Vagina (tissue), 2 donors: Measurements from ENCODE around the gene MAP2K2. TPM values are rescaled to one million over a fixed set of nuclear protein-coding genes. Genes with fewer than 3 reads are reported as not detected.

Experiments
- DNase-seq, 2 donors: peaks; one replicate each; pipeline ENCODE4 v3.0.0-alpha.2; 2017; ENCODE audit errors: extremely low spot score in 2 of 2
- H3K27ac ChIP-seq: fragments of 200-600 bp; sonication (generic); one replicate; pipeline ENCODE4 v1.5.1; 2019
- H3K27me3 ChIP-seq: fragments of 200-600 bp; sonication (generic); one replicate; pipeline ENCODE4 v1.5.1; 2019
- H3K36me3 ChIP-seq, 2 donors: fragments of 200-600 bp; sonication (generic); one replicate each; pipeline ENCODE4 v1.5.1; 2017 to 2019
- H3K4me1 ChIP-seq: fragments of 200-600 bp; sonication (generic); one replicate; pipeline ENCODE4 v1.5.1; 2019
- H3K4me3 ChIP-seq, 2 donors: fragments of 200-600 bp; sonication (generic); 1 replicate in 1 of 2; 2 replicates in 1 of 2; pipeline ENCODE4 v1.5.1; 2016 to 2019
- H3K9me3 ChIP-seq: fragments of 200-600 bp; sonication (generic); one replicate; pipeline ENCODE4 v1.5.1; 2019
- POLR2A ChIP-seq, 2 donors: fragments of 450-650 bp; IDR thresholded peaks; one replicate each; pipeline ENCODE4 v1.6.1; 2017; ENCODE audit warnings: antibody characterized with exemption in 2 of 2, mild to moderate bottlenecking in 2 of 2, moderate library complexity in 2 of 2
- POLR2AphosphoS5 ChIP-seq, 2 donors: sonication (generic); formaldehyde crosslinking; IDR thresholded peaks; one replicate each; pipeline ENCODE4 v1.9.0; 2017; ENCODE audit warnings: antibody characterized with exemption in 2 of 2, mild to moderate bottlenecking in 2 of 2, low read depth in 1 of 2; ENCODE audit not compliant: insufficient read depth in 1 of 2
- intact Hi-C: fragments of 100-400 bp; cut with DNase I; formaldehyde crosslinking; loops from one replicate; pipeline ENCODE4 v1.15.1; 2023
- total RNA-seq: library from RNA; depleted of rRNA; stranded (reverse); fragments of >200 nt; gene quantifications from one replicate; pipeline ENCODE4 v1.2.3, GENCODE V29; 2016
- TF ChIP-seq, protein P1 (sequence below), 3 experiments: fragments of 450-650 bp in 2 of 3; fragments of 200-600 bp in 1 of 3; sonication (generic) in 1 of 3; IDR thresholded peaks; one replicate each; pipeline ENCODE4 v1.5.1; 2017 to 2019; ENCODE audit warnings: antibody characterized with exemption in 3 of 3, mild to moderate bottlenecking in 2 of 3, moderate library complexity in 2 of 3

MAP2K2 gene
- total RNA-seq, 1 donor from 2014 or later = 104 TPM

DNA sequence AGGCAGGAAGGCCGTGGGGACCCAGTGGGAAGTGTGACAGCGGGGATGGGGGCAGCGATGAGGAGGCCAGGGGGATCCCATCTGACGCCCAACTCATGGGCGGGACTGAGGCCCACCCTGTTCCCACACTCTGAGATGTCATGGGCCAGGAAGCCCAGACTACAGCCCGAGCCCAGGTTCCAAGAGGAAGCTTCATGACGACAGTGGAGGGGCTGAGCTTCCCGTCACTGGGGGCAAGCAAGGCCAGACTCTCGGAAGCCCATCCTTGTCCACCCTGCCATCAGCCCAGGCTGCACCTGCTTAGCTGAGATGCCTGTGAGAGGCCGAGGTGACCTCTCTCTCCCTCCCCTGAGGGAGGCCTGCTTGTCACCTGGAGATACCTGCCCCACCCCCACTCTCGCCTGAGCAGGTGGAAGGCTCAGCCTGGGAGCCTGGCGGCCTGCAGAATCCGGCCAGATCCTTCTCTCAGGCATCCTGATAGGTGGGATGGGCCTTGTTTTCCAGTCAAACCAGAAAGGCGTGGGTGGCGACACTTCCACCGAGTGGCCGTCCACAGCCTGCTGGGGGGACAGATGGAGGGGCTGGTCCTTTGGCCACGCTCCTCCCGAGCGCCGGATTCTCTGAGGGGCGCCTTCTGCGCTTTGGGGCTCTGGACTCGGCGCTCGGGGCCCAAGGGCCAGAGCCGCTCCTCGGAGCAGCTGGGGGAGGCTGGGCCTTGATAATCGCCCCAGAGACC, 62.1 kb downstream of the MAP2K2 start:
- no peak for TF ChIP-seq POLR2A (IDR thresholded peaks at IDR 0.05)
- TF ChIP-seq, protein P1, sequence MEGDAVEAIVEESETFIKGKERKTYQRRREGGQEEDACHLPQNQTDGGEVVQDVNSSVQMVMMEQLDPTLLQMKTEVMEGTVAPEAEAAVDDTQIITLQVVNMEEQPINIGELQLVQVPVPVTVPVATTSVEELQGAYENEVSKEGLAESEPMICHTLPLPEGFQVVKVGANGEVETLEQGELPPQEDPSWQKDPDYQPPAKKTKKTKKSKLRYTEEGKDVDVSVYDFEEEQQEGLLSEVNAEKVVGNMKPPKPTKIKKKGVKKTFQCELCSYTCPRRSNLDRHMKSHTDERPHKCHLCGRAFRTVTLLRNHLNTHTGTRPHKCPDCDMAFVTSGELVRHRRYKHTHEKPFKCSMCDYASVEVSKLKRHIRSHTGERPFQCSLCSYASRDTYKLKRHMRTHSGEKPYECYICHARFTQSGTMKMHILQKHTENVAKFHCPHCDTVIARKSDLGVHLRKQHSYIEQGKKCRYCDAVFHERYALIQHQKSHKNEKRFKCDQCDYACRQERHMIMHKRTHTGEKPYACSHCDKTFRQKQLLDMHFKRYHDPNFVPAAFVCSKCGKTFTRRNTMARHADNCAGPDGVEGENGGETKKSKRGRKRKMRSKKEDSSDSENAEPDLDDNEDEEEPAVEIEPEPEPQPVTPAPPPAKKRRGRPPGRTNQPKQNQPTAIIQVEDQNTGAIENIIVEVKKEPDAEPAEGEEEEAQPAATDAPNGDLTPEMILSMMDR (IDR thresholded peaks at IDR 0.05) = no peak
- TF ChIP-seq POLR2AphosphoS5 (IDR thresholded peaks at IDR 0.05; ENCODE audit: insufficient read depth in 1 of 2, low read depth in 1 of 2) = no peak
- peak overlapping the region; percentile 100 for H3K27ac ChIP-seq
- no peaks in the 10 kb centered on the region for H3K36me3 ChIP-seq
- peak overlapping the region; percentile 44 to 70 for H3K4me3 ChIP-seq
- peaks cover 69% of the 10 kb centered on the region for H3K4me1 ChIP-seq
- peak in 1 of 2 donors; percentile 91 for DNase-seq
- H3K27me3 ChIP-seq = no peaks in the 10 kb centered on the region
- intact Hi-C loops = loop anchor here (5.0 kb wide), 1 partner anchor 55 kb away; the partner anchor contains the start of gene PIAS4
- H3K9me3 ChIP-seq = no peaks in the 10 kb centered on the region

DNA sequence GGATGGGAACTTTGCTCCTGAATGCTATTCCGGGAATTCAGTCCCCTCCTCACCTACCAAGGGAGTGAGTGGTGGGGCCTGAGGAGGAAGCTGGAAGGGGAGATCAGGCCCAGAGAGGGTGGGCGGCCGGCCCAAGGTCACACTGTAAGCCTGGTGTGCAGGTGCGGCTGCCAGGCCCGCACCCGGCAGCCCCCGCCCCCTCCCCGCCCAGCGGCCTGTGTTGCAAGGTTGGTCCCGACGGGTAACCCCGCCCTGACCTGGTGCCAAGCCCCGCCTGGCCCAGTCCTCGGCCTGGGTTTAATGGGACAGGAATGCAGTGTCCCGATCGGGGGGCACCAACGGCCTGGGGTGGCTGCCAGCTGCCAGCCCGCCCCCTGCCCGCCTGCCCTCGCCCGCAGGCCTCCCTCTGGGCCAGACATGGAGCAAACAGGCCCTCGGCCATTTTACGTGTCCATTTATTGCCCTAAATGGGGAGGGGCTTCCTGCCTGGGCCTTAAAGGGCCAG, 62.7 kb downstream of the MAP2K2 start:
- TF ChIP-seq, protein P1 (IDR thresholded peaks at IDR 0.05) = no peak
- TF ChIP-seq POLR2A (IDR thresholded peaks at IDR 0.05) (peak in 1 of 2 donors; percentile 5), POLR2AphosphoS5 (IDR thresholded peaks at IDR 0.05; ENCODE audit: insufficient read depth in 1 of 2, low read depth in 1 of 2) (peak; percentile 62 to 86)
- H3K4me3 ChIP-seq = peak overlapping the region; percentile 44 to 70
- peaks cover 69% of the 10 kb centered on the region for H3K4me1 ChIP-seq

DNA sequence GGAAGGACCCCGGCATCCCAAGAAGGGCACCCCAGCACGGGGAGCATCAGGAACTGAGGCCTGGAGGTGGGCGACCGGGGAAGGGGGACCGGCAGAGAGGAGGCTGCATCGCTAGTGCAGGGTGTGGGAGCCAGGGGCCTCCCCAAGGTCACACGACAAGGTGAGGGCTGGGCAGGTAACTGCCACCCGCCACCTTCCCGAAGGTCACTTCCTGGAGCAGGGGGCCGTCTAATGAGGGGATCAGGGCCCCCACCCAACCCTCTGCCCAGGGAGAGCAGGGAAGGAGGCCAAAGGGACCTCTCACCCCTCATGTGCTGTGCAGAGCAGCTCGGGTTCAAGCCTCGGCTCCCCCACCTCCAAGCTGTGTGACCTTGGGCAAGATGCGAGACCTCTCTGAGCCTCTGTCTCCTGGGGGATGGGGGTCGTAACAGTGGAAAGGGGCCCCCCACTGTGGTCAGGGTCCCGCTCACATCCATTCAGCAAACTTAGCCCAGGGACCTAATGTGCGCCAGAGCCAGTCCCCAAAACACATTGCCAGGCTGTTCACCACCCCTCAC, 63.2 kb downstream of the MAP2K2 start:
- no peaks in the 10 kb centered on the region for H3K9me3 ChIP-seq
- intact Hi-C loops = loop anchor here (5.0 kb wide), 1 partner anchor 53 kb away; the partner anchor contains the start of gene PIAS4
- peak overlapping the region; percentile 100 for H3K27ac ChIP-seq
- no peak for TF ChIP-seq POLR2AphosphoS5 (IDR thresholded peaks at IDR 0.05; ENCODE audit: insufficient read depth in 1 of 2, low read depth in 1 of 2)
- no peak for TF ChIP-seq POLR2A (IDR thresholded peaks at IDR 0.05)
- TF ChIP-seq, protein P1 (IDR thresholded peaks at IDR 0.05) = no peak
- DNase-seq = no peak
- no peaks in the 10 kb centered on the region for H3K27me3 ChIP-seq
- H3K36me3 ChIP-seq = no peaks in the 10 kb centered on the region
- H3K4me1 ChIP-seq = peaks cover 69% of the 10 kb centered on the region
- peak overlapping the region; percentile 44 to 70 for H3K4me3 ChIP-seq

More for the DNA sequence above, 62.7 kb downstream of the MAP2K2 start:
- H3K27ac ChIP-seq = peak overlapping the region; percentile 100
- peak in 1 of 2 donors; percentile 90 for DNase-seq
- intact Hi-C loops = loop anchor here (5.0 kb wide), 1 partner anchor 54 kb away; the partner anchor contains the start of gene PIAS4
- no peaks in the 10 kb centered on the region for H3K9me3 ChIP-seq
- H3K27me3 ChIP-seq = no peaks in the 10 kb centered on the region
- no peaks in the 10 kb centered on the region for H3K36me3 ChIP-seq

DNA sequence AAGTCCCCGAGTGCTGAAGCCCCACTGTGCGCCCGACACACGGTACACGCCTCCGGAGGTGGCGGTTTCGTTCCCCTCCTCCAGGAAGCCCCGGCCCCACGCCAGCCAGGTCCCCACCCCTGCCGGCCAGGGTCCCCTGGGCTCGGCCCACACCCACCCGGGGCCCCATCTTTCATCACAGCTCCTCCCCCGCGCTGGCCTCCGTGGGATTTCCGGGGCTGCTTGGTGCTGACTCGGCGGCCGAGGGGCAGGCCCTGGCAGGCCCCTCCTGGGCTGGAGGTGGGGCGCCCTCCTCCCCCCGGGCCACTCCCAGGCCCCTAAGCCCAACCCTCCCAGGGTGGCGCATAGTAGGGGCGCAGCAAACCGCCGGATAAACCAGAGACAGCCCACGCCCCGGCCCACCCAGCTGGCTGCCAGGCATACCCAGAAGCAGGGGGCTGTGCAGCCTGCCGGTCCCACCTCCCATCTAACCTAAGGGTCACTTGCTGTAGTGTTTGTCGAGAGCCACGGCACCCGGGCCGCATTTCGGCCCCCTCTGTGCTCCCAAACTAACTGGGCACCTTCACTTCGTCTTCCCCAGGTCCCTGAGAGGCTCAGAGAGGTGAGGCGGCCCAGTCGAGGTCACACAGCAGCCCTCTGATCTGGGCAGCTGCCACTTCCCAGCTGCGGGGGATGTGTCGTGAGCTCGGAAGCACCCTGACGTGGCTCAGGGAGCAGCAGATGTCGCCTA, 63.9 kb downstream of the MAP2K2 start:
- intact Hi-C loops = loop anchor here (5.0 kb wide), 1 partner anchor 53 kb away; the partner anchor contains the start of gene PIAS4
- TF ChIP-seq POLR2A (IDR thresholded peaks at IDR 0.05) = no peak
- TF ChIP-seq, protein P1 (IDR thresholded peaks at IDR 0.05) = no peak
- TF ChIP-seq POLR2AphosphoS5 (IDR thresholded peaks at IDR 0.05; ENCODE audit: insufficient read depth in 1 of 2, low read depth in 1 of 2) = peak; percentile 23 to 80
- H3K4me1 ChIP-seq = peaks cover 69% of the 10 kb centered on the region

More for the DNA sequence above, 63.9 kb downstream of the MAP2K2 start:
- Histone ChIP-seq H3K27me3 (no peaks in the 10 kb centered on the region), H3K9me3 (no peaks in the 10 kb centered on the region), H3K36me3 (peaks cover 0 to 1% of the 10 kb centered on the region in 2 donors), H3K4me3 (peak overlapping the region; percentile 44 to 70), H3K27ac (peak overlapping the region; percentile 100)
- DNase-seq = peak in 1 of 2 donors; percentile 87
